IgD-negative memory B cell (primary cell): ENCODE measurements around the gene ENDOD1. TPM values are rescaled to one million over a fixed set of nuclear protein-coding genes. Genes with fewer than 3 reads are reported as not detected.
A peak's percentile ranks its signal among the peaks of the same experiment; 100 is the strongest.

ENCODE experiments used
- H3K27ac Mint-ChIP-seq, 3 donors: one replicate each; pipeline ENCODE4 v1.8.0; 2020 to 2022; ENCODE audit warnings: mild to moderate bottlenecking in 3 of 3, mixed read lengths in 3 of 3, moderate library complexity in 1 of 3
- H3K27me3 Mint-ChIP-seq: one replicate; pipeline ENCODE4 v1.8.0; 2021; ENCODE audit warnings: mixed read lengths
- H3K36me3 Mint-ChIP-seq: one replicate; pipeline ENCODE4 v1.8.0; 2020; ENCODE audit warnings: mild to moderate bottlenecking, mixed read lengths
- H3K4me1 Mint-ChIP-seq, 3 donors: one replicate each; pipeline ENCODE4 v1.8.0; 2020 to 2022; ENCODE audit warnings: mixed read lengths in 3 of 3, mild to moderate bottlenecking in 1 of 3
- H3K4me3 Mint-ChIP-seq, 4 donors: one replicate each; pipeline ENCODE4 v1.8.0; 2020 to 2022; ENCODE audit warnings: mild to moderate bottlenecking in 4 of 4, mixed read lengths in 4 of 4, moderate library complexity in 3 of 4
- H3K9me3 Mint-ChIP-seq, 3 donors: one replicate each; pipeline ENCODE4 v1.8.0; 2020 to 2021; ENCODE audit warnings: mixed read lengths in 3 of 3, mild to moderate bottlenecking in 1 of 3
- polyA plus RNA-seq: library from polyadenylated mRNA; unstranded; fragments of 300-500 nt; fragmentation: Illumina TruSeq; gene quantifications from one replicate; pipeline ENCODE4 v1.2.3, GENCODE V29; 2021

ENDOD1 gene
- polyA plus RNA-seq, 1 donor from 2014 or later, result 16.4 TPM

DNA sequence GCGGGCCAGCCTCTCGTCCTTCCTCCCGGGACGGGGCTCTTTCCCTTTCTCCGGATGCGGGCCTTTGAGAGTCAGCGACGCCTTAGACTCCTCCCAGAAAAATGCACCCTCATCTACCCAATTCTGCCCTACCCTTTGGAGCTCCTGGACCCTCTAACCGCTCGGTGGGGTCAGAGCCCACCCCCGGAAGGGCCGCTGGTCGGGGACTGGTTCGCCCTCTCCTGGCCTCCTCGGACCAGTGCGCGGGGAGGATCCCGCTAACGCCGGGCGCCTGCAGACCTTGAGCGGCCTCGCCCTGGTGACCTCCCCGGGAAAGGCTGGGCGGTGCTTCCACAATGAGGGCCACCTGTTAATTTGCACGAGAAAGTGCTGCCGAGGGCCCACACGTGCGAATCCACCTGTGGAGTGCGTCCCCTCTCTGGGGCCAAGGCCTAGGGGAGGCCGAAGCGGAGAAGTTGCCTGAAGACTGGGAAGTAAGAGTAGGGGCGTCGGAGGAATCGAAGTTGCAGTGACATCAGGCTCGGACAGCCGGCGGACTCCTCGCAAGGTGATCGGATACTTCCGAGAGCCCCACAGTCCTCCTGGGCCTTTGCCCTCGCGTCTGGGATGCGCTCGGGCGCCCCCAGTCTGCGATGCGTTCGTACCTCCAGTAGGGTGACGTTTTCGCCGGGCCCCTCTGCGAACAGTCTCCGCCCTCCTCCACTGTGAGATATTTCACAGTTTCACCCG, 61.5 kb downstream of the ENDOD1 start:
- Mint-ChIP-seq H3K9me3 (no peaks in the 10 kb centered on the region), H3K4me1 (peaks cover 27 to 32% (median 29%) of the 10 kb centered on the region in 3 donors), H3K27ac (peak overlapping the region; percentile 95 to 96 (median 95)), H3K4me3 (peak overlapping the region; percentile 83 to 95 (median 90)), H3K27me3 (peaks cover 2% of the 10 kb centered on the region), H3K36me3 (no peaks in the 10 kb centered on the region)

DNA sequence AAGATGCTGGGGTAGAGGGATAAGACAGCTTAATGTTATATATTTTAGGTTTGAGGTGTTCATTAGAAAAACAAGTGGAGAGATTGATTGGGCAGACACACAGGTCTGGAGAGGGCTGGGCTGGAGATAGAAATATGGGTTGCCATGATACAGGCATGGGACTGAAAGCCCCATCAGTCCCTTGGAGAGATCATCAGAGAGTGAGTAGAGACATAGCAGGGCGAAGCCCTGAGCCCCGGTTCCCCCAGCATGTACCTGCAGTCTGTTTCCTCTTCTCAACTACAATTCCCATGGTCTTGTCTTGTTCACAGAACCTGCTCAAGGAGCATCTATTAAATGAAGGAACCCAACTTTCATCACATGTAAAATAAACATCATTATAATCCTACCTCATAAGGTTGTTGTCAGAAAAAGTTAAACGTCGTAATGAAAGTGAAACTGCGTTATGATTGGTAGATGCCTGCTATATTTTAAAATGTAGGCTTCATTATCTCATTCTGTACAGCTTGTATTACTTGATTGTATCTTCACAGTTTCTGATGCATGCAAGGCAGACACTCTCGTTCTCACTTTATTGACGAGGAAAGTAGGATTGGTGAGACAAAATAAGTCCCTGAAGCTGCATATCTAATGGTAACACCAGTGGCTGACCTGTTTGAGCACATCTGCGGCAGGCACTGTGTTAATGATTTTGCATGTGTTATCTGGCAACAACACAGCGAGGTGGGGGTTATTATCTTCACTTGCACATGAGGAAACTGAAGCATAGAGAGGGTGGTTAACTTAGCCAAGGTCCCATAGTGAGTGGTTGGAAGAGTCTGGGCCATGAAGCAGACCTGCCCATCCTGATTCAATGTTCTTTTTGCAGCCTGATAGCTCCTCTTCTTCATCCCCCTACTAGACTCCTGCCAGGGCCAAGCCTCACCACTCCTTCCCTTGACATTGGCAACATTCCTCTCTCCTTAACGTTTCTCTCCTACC, 63.5 kb downstream of the ENDOD1 start:
- Mint-ChIP-seq H3K27ac (peak overlapping the region; percentile 95 to 98 (median 96)), H3K4me3 (peak overlapping the region; percentile 82 to 95 (median 94)), H3K4me1 (peaks cover 27 to 34% (median 31%) of the 10 kb centered on the region in 3 donors), H3K36me3 (peaks cover under 1% of the 10 kb centered on the region), H3K9me3 (no peaks in the 10 kb centered on the region), H3K27me3 (peaks cover 2% of the 10 kb centered on the region)

DNA sequence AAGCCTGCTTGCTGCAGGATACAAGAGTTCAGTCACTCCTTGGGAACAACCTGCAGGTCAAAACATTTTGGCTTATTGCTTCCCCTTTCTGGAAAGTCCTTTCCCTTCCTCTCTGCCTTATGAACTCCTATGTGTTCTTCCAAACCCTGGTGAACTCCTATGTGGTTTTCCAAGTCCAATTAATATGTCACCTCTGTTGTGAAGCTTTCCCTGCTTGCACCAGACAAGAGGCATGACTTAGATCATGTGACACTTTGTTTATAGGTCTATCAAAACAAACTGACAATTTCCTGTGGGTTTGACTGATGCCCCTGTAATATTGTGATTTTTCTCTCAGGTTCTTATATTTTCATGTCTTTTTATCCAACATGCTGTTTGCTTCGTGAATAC, 64.2 kb downstream of the ENDOD1 start:
- peaks cover 2% of the 10 kb centered on the region for H3K27me3 Mint-ChIP-seq
- no peaks in the 10 kb centered on the region for H3K9me3 Mint-ChIP-seq
- H3K4me3 Mint-ChIP-seq, result peak overlapping the region; percentile 82 to 95 (median 94)
- peaks cover 3% of the 10 kb centered on the region for H3K36me3 Mint-ChIP-seq
- H3K4me1 Mint-ChIP-seq, result peaks cover 27 to 34% (median 31%) of the 10 kb centered on the region in 3 donors
- H3K27ac Mint-ChIP-seq, result peak overlapping the region; percentile 95 to 98 (median 96)

DNA sequence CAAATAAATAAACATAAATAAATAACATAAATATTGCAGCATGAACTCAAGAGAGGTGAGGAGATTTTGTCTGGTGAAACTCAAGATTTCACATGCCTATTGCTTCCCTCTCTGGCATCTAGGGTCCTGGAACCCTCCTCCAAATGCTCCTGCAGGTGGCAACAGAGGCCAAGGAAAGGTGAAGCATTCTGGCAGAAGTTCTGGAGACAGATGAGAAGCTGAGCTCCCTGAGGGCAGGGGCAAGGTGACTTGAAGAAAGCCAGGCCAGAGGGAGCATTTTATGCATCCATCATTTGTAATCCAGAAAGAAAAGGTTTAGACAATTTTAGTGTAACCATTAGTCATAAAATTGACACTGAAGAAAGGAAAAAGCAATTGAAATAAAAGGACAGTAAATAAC, 64.9 kb downstream of the ENDOD1 start:
- Mint-ChIP-seq H3K4me1 (peaks cover 27 to 34% (median 31%) of the 10 kb centered on the region in 3 donors), H3K9me3 (no peaks in the 10 kb centered on the region), H3K27me3 (peaks cover 2% of the 10 kb centered on the region), H3K27ac (peak overlapping the region; percentile 10 to 96 (median 61)), H3K4me3 (no peak overlapping the region), H3K36me3 (peaks cover 3% of the 10 kb centered on the region)

DNA sequence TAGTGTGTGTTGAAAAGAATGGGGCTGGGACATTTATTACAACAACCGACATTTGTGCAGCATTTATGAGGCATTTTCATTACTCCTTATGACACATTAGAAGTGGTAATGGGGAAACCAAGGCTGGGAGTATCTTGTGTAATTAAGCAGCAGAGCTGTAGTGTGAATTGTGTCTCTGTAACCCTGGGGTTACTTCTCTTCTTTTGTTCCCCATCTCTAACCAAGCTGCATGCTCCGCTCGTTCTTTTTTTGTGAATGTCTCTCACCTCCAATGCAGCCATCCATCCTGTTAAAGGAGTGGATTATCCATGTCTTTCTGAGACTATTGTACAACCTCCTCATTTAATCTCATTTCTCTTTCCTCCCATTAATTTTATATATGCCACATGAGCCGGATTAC, 65.7 kb downstream of the ENDOD1 start:
- Mint-ChIP-seq H3K27me3 (peaks cover 2% of the 10 kb centered on the region), H3K36me3 (peaks cover 5% of the 10 kb centered on the region), H3K9me3 (no peaks in the 10 kb centered on the region), H3K4me3 (no peak overlapping the region), H3K4me1 (peaks cover 27 to 32% (median 30%) of the 10 kb centered on the region in 3 donors), H3K27ac (no peak overlapping the region)

DNA sequence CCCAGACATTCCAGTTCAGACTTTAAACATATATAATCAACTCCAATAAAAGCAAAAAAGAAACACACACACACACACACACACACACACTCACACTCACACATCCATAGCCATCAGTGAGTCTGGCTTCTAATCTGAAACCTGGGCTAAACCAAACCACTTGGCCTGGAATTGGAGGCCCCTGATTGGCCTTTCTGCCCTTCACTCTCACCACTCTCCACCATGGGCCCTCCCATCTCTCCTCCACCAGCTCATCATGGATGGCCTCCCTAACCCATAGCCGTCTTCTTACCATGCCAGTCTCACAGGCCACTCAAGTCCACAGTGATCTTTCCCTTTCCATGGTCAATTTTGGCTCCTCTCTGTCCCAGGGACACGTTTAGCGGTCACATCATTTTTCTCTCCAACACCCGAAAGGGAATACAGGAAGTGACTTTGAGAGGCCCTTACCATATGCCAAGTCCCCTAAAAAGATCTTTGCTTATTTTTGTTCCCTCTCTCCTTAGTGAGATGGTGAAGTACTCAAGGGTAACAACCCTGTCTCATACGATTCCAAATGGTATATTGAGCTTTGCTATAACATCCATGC, 66.6 kb downstream of the ENDOD1 start:
- Mint-ChIP-seq H3K4me3 (no peak overlapping the region), H3K27me3 (peaks cover 2% of the 10 kb centered on the region), H3K4me1 (peaks cover 27 to 32% (median 30%) of the 10 kb centered on the region in 3 donors), H3K9me3 (no peaks in the 10 kb centered on the region), H3K27ac (no peak overlapping the region), H3K36me3 (peaks cover 5% of the 10 kb centered on the region)

DNA sequence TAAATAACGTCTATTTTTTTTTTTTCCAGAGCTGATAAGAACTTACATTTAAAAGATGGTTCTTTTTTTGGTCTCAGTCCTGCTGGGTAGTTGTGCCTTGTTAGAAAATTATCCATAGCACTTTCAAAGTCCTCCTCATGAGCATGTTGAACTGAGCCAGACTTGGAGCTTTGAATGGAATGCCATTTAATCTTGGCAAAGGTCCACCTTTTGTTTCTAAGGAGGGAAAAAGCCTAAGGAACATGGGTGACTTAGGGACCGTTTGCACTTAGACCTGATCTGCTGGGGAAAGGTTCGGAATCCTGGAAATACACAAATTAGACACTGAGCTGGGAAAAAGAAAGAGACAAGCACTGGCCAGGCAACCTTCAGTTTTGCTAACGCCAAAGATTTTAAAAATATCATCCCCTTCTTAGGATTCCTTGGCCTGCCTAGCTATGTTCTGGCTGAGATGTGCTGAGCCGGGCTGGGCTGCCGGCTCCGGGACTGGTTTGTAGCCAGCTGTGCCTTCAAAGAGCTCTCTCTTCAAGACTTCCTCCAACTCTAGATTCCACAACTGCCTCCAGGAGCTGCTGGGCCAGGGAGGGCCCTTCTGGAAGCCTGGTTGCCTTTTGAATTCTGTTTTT, 67.4 kb downstream of the ENDOD1 start:
- H3K9me3 Mint-ChIP-seq, result no peaks in the 10 kb centered on the region
- peak overlapping the region in 1 of 3 donors; percentile 36 for H3K27ac Mint-ChIP-seq
- H3K36me3 Mint-ChIP-seq, result peaks cover 5% of the 10 kb centered on the region
- H3K4me1 Mint-ChIP-seq, result peaks cover 24 to 27% (median 25%) of the 10 kb centered on the region in 3 donors
- no peak overlapping the region for H3K4me3 Mint-ChIP-seq
- H3K27me3 Mint-ChIP-seq, result peaks cover 2% of the 10 kb centered on the region

DNA sequence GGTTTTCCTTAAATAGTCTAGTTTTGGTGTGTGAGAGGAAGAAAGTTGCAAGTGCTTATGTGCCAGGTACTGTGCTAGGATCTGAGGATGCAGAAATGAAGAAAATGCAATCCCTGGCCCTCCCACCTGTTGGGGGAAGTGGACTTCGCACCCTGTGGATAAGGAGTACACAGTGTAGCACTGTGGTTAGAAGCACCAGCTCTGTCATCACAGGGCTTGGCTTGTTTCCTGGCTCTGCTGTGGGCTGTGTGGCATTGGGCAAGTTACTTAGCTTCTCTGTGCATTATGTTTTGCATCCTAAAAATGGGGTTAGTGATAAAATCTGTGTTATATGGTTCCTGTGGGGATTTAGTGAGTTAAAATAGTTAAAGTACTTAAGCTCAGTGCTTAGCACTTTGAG, 68.2 kb downstream of the ENDOD1 start:
- Mint-ChIP-seq H3K27ac (peak overlapping the region in 2 of 3 donors; percentile 36 to 48), H3K4me3 (no peak overlapping the region), H3K27me3 (peaks cover 2% of the 10 kb centered on the region), H3K36me3 (peaks cover 5% of the 10 kb centered on the region), H3K9me3 (no peaks in the 10 kb centered on the region), H3K4me1 (peaks cover 21% of the 10 kb centered on the region in 3 donors)

DNA sequence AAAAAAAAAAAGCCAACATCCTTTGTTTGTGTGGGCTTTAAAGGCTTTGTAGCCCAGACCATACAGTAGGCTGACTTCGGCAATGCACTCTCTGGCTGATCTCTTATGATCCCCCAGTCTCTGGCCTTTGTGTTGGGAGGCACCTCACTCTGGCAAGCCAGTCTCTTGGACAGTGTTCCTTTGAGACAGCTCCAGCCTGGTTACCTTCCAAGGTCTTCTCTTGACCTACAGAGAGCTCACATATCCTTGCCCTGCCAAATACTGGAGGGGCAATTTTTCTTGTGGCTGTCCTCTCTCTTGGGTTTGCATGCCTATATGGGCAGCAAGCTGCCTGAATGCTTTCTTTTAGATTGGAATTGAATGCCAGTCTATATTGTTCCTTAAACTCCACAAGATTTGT, 71.6 kb downstream of the ENDOD1 start:
- no peaks in the 10 kb centered on the region for H3K9me3 Mint-ChIP-seq
- peak overlapping the region in 2 of 3 donors; percentile 68 to 78 for H3K27ac Mint-ChIP-seq
- H3K36me3 Mint-ChIP-seq, result peaks cover 5% of the 10 kb centered on the region
- no peaks in the 10 kb centered on the region for H3K27me3 Mint-ChIP-seq
- H3K4me3 Mint-ChIP-seq, result no peak overlapping the region
- peaks cover 5 to 20% (median 15%) of the 10 kb centered on the region in 3 donors for H3K4me1 Mint-ChIP-seq

DNA sequence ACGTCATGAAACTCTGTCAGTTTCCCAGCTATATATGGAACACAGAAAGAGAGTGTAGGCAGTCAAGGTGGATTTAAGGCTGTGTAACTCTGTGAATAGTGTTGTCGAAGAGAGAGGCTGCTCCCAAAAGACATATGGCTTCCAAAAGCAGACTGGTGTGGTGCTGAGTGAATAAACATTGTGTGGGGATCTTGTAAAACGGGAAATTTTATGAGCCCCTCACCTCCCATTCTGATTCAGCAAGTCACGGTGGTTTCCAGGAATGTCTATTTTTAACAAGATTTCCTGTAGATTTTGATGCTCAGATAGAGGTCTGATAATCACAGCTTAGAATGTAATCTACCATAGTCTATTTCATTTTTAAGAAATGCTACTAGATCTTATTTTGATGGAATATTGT, 73.5 kb downstream of the ENDOD1 start:
- H3K27me3 Mint-ChIP-seq, result no peaks in the 10 kb centered on the region
- H3K9me3 Mint-ChIP-seq, result no peaks in the 10 kb centered on the region
- peak overlapping the region in 2 of 3 donors; percentile 68 to 73 for H3K27ac Mint-ChIP-seq
- peaks cover 5% of the 10 kb centered on the region for H3K36me3 Mint-ChIP-seq
- peaks cover 3 to 27% (median 15%) of the 10 kb centered on the region in 3 donors for H3K4me1 Mint-ChIP-seq
- no peak overlapping the region for H3K4me3 Mint-ChIP-seq

DNA sequence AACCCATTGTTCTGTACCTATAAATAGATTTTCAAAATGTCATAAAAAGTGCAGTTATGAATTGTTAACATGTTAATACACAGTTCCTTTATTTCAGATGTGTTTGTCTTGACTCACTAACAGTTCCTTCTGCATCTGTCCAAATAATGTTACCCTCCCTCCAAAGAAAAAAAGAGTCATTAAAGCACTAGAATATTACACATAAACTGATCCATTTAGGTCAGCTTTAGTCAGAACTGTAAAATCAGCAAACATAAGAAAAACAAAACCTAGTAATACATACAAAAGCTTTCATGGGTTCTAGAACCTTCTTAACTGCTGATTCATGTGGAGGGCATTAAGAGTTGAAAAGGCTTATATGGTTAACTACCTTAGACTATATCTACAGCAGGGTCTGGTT, 76.0 kb downstream of the ENDOD1 start:
- peak overlapping the region in 1 of 3 donors; percentile 1 for H3K27ac Mint-ChIP-seq
- no peaks in the 10 kb centered on the region for H3K36me3 Mint-ChIP-seq
- peaks cover 3 to 27% (median 15%) of the 10 kb centered on the region in 3 donors for H3K4me1 Mint-ChIP-seq
- no peak overlapping the region for H3K4me3 Mint-ChIP-seq
- H3K9me3 Mint-ChIP-seq, result no peaks in the 10 kb centered on the region
- H3K27me3 Mint-ChIP-seq, result no peaks in the 10 kb centered on the region

DNA sequence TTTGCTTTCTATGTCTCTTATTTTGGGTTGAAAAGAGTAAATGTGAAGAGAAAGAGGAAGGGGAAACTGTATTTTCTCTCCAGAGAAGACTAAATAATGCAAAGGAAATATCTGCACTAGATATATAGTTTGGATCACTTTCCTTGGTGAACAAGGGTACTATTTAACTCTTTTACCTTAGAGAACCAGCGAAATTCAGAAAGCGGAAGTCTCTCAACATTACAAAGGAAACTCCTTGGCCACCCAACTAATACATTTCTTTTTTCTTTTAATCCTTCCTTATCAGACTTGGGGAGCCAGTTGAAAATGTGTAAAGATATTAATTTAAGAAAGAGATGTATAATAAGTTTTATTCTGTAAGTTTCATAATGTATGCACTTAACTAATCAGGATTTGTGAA, 77.1 kb downstream of the ENDOD1 start:
- Mint-ChIP-seq H3K4me3 (no peak overlapping the region), H3K27me3 (no peaks in the 10 kb centered on the region), H3K9me3 (no peaks in the 10 kb centered on the region), H3K27ac (no peak overlapping the region), H3K4me1 (peaks cover 3 to 21% (median 15%) of the 10 kb centered on the region in 3 donors), H3K36me3 (no peaks in the 10 kb centered on the region)

DNA sequence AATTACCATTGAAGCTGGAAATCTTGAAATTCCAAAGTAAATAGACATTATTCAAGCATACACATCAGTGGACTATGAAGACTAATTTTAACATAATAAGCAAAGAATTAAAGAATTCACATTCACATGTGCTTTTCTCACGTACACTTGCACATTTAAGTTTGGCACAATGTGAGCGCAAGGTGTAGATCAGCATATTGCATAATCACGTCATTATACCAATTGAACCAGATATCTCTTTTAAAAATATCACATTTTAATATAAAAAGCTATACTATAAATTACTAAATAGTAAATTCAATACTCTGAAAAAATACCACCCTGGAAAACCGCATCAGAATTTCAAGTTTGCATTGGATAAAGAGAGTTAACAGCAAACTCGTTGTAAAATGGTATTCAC, 80.6 kb downstream of the ENDOD1 start:
- Mint-ChIP-seq H3K9me3 (no peaks in the 10 kb centered on the region), H3K27ac (no peak overlapping the region), H3K36me3 (no peaks in the 10 kb centered on the region), H3K27me3 (no peaks in the 10 kb centered on the region), H3K4me1 (peaks cover 0 to 7% (median 2%) of the 10 kb centered on the region in 3 donors), H3K4me3 (no peak overlapping the region)

DNA sequence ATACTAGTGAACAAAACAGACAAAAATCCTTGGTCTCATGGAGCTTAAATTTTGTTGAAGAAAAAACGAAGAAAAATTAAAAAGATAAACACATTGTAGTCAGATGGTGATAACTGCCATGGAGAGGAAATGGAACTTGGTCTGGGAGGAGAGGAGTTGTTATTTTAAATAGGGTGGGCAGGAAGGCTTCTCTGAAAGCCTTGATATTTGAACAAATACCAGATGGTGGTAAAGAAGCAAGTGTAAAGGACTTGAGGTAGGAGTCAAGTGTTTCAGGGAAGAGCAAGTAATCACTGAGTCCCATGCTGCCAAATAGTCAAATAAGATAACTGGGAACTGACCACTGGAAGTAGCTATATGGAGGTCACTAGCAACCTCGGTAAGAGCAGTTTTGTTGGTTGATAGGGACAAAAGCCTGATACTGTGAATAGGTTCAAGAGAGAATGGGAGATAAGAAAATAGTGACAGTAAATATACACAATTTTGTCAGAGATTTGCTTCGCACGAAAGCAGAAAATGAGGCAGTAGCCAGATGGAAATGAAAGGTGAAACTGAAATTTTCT, 86.3 kb downstream of the ENDOD1 start:
- Mint-ChIP-seq H3K36me3 (no peaks in the 10 kb centered on the region), H3K4me1 (no peaks in the 10 kb centered on the region), H3K9me3 (no peaks in the 10 kb centered on the region), H3K27me3 (no peaks in the 10 kb centered on the region), H3K27ac (peak overlapping the region in 2 of 3 donors; percentile 26 to 62), H3K4me3 (no peak overlapping the region)
